CD14-positive monocyte (primary cell): ENCODE measurements around the gene MAST4. TPM values are rescaled to one million over a fixed set of nuclear protein-coding genes. Genes with fewer than 3 reads are reported as not detected.

ENCODE experiments used
- DNase-seq, 3 donors: peaks; one replicate each; pipeline ENCODE4 v3.0.0-alpha.2; 2011 to 2022
- H2AFZ ChIP-seq: 2 replicates; pipeline ENCODE4 v1.6.0; 2012; ENCODE audit warnings: mild to moderate bottlenecking, low read depth, low read length, inconsistent platforms; ENCODE audit not compliant: insufficient read depth, poor library complexity, severe bottlenecking
- H3K27ac ChIP-seq, 2 donors: 1 replicate in 1 of 2; 2 replicates in 1 of 2; pipeline ENCODE4 v1.5.1; 2012 to 2013; ENCODE audit warnings: low read length in 2 of 2, control low read depth in 1 of 2, inconsistent platforms in 1 of 2, low read depth in 1 of 2, mild to moderate bottlenecking in 1 of 2
- H3K27me3 ChIP-seq, 2 donors: one replicate each; pipeline versions ENCODE4 v1.6.0 to v1.6.1; 2011 to 2013; ENCODE audit warnings: low read length in 2 of 2; ENCODE audit not compliant: control insufficient read depth in 2 of 2, insufficient read depth in 2 of 2
- H3K36me3 ChIP-seq, 2 donors: replicated peaks in 1 of 2; 1 replicate in 1 of 2; 2 replicates in 1 of 2; pipeline versions ENCODE4 v1.5.1 to v1.6.1; 2012 to 2013; ENCODE audit warnings: low read length in 2 of 2, control low read depth in 1 of 2, inconsistent platforms in 1 of 2, mild to moderate bottlenecking in 1 of 2; ENCODE audit not compliant: insufficient read depth in 2 of 2, control insufficient read depth in 1 of 2
- H3K4me1 ChIP-seq, 2 donors: 1 replicate in 1 of 2; 2 replicates in 1 of 2; pipeline versions ENCODE4 v1.5.1 to v1.6.1; 2012 to 2013; ENCODE audit warnings: low read length in 2 of 2, control low read depth in 1 of 2, inconsistent platforms in 1 of 2, mild to moderate bottlenecking in 1 of 2, moderate library complexity in 1 of 2; ENCODE audit not compliant: insufficient read depth in 2 of 2, control insufficient read depth in 1 of 2
- H3K4me2 ChIP-seq: replicated peaks from 2 replicates; pipeline ENCODE3; 2012; ENCODE audit warnings: low read length, moderate library complexity, mild to moderate bottlenecking; ENCODE audit not compliant: poor library complexity, severe bottlenecking; ENCODE audit errors: extremely low read depth
- H3K4me3 ChIP-seq, 3 experiments: fragments of 200-600 bp in 1 of 3; sonication (generic) in 1 of 3; replicated peaks in 1 of 3; 1 replicate in 2 of 3; 2 replicates in 1 of 3; pipeline ENCODE4 v1.5.1; 2011 to 2013; ENCODE audit warnings: low read length in 3 of 3, mild to moderate bottlenecking in 3 of 3, control low read depth in 2 of 3, low read depth in 2 of 3, inconsistent platforms in 1 of 3, moderate library complexity in 1 of 3
- H3K79me2 ChIP-seq: 2 replicates; pipeline ENCODE4 v1.6.0; 2012; ENCODE audit warnings: mild to moderate bottlenecking, control low read depth, inconsistent platforms, low read length, moderate library complexity; ENCODE audit not compliant: insufficient read depth
- H3K9ac ChIP-seq: 2 replicates; pipeline ENCODE4 v1.6.0; 2017; ENCODE audit warnings: low read length, mild to moderate bottlenecking; ENCODE audit not compliant: insufficient read depth, poor library complexity, severe bottlenecking
- H3K9me3 ChIP-seq, 2 donors: replicated peaks in 1 of 2; 1 replicate in 1 of 2; 2 replicates in 1 of 2; pipeline versions ENCODE4 v1.5.1 to v1.6.1; 2012 to 2013; ENCODE audit warnings: low read length in 2 of 2, control low read depth in 1 of 2; ENCODE audit not compliant: control insufficient read depth in 1 of 2, insufficient read depth in 1 of 2
- H4K20me1 ChIP-seq: 2 replicates; pipeline ENCODE4 v1.6.0; 2012; ENCODE audit warnings: mild to moderate bottlenecking, low read length, control low read depth, moderate library complexity; ENCODE audit not compliant: insufficient read depth
- H3K27ac Mint-ChIP-seq, 7 donors: one replicate each; pipeline ENCODE4 v1.8.0; 2020; ENCODE audit warnings: mild to moderate bottlenecking in 7 of 7, mixed read lengths in 7 of 7, moderate library complexity in 6 of 7, inconsistent platforms in 2 of 7
- H3K27me3 Mint-ChIP-seq, 3 donors: one replicate each; pipeline ENCODE4 v1.8.0; 2021 to 2022; ENCODE audit warnings: low read depth in 3 of 3, mild to moderate bottlenecking in 3 of 3, mixed read lengths in 3 of 3, moderate library complexity in 3 of 3, inconsistent platforms in 1 of 3
- H3K36me3 Mint-ChIP-seq, 2 donors: one replicate each; pipeline ENCODE4 v1.8.0; 2020; ENCODE audit warnings: mixed read lengths in 2 of 2, inconsistent platforms in 1 of 2, mild to moderate bottlenecking in 1 of 2
- H3K4me1 Mint-ChIP-seq: one replicate; pipeline ENCODE4 v1.8.0; 2020; ENCODE audit warnings: mild to moderate bottlenecking, mixed read lengths
- H3K4me3 Mint-ChIP-seq, 2 donors: one replicate each; pipeline ENCODE4 v1.8.0; 2020; ENCODE audit warnings: mild to moderate bottlenecking in 2 of 2, mixed read lengths in 2 of 2, moderate library complexity in 1 of 2
- H3K9me3 Mint-ChIP-seq, 7 donors: one replicate each; pipeline ENCODE4 v1.8.0; 2020 to 2022; ENCODE audit warnings: mixed read lengths in 7 of 7, mild to moderate bottlenecking in 6 of 7, moderate library complexity in 6 of 7, inconsistent platforms in 2 of 7
- CTCF ChIP-seq: fragments of 200-600 bp; IDR thresholded peaks from one replicate; pipeline ENCODE4 v1.8.0; 2022; ENCODE audit warnings: antibody characterized with exemption, mild to moderate bottlenecking
- WGBS: methylation state at CpG from one replicate; pipeline ENCODE4 v1.1.5; 2013; ENCODE audit warnings: missing lambda C conversion rate; ENCODE audit not compliant: insufficient coverage; 5-methylcytosine and 5-hydroxymethylcytosine counted together
- intact Hi-C, 2 donors: fragments of 100-400 bp; cut with micrococcal nuclease; formaldehyde crosslinking; loops; one replicate each; pipeline versions ENCODE4 v1.15.0 to v1.15.1; 2023
- polyA plus RNA-seq, 3 donors: library from polyadenylated mRNA; depleted of rRNA in 1 of 3; unstranded in 2 of 3; stranded (reverse) in 1 of 3; fragments of 300-500 nt in 2 of 3; fragments of >200 nt in 1 of 3; fragmentation: Illumina TruSeq in 2 of 3; gene quantifications; 1 replicate in 2 of 3; 2 replicates in 1 of 3; pipeline ENCODE4 v1.2.3, GENCODE V29; 2012 to 2021

Gene MAST4
- polyA plus RNA-seq, 3 donors = 0.03 to 0.24 TPM; not detected in 1

- WGBS = no CpG with 5 or more reads among the region's 3 CpGs
- no peak overlapping the region for H3K27ac Mint-ChIP-seq
Observed at GRCh38 chr5:66777868-66778267, 181.7 kb downstream of the MAST4 start.

DNA sequence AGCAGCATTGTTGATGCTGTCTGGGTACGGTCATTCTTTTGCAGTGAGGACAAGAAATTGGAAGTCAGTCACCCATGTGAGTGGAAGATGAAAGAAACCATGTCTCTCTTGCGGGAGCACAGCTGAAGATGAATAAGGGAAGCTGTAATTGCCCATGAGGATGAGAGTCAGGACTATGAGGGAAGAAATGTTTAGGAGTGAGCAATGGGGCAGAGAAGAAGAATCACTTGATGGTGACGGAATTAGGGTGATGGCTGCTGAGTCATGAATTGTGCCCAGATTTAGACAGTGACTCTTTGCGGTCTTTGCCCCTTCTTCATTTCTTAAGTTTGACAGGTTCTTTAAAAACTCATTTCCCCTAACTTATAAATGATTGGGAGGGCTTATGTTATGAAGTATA lies 183.3 kb downstream of the MAST4 start:
- Histone ChIP-seq H3K4me3 (no peak overlapping the region), H3K27ac (no peak overlapping the region), H4K20me1 (no peaks in the 10 kb centered on the region), H3K36me3 (no peaks in the 10 kb centered on the region), H3K9ac (no peak overlapping the region), H2AFZ (no peak overlapping the region), H3K79me2 (no peaks in the 10 kb centered on the region), H3K4me1 (no peaks in the 10 kb centered on the region), H3K9me3 (no peaks in the 10 kb centered on the region), H3K4me2 (no peak overlapping the region), H3K27me3 (no peaks in the 10 kb centered on the region)
- WGBS = 100% methylated on average over 2 of the region's 4 CpGs
- TF ChIP-seq CTCF = no peak
- no peak for DNase-seq
- Mint-ChIP-seq H3K27ac (no peak overlapping the region), H3K4me3 (peak overlapping the region in 1 of 2 donors; percentile 54), H3K9me3 (peaks cover 0 to 5% (median 3%) of the 10 kb centered on the region in 7 donors), H3K4me1 (no peaks in the 10 kb centered on the region), H3K36me3 (no peaks in the 10 kb centered on the region), H3K27me3 (peaks cover 2 to 7% (median 3%) of the 10 kb centered on the region in 3 donors)
- intact Hi-C loops = no loop called here

More at GRCh38 chr5:66777868-66778267, 181.7 kb downstream of the MAST4 start:
- no peak overlapping the region for H3K4me3 Mint-ChIP-seq
- H3K9ac ChIP-seq = no peak overlapping the region
- H2AFZ ChIP-seq = no peak overlapping the region
- H3K27me3 Mint-ChIP-seq = peaks cover 2 to 7% (median 3%) of the 10 kb centered on the region in 3 donors
- H3K27me3 ChIP-seq = no peaks in the 10 kb centered on the region
- H3K9me3 ChIP-seq = no peaks in the 10 kb centered on the region
- H3K4me1 Mint-ChIP-seq = no peaks in the 10 kb centered on the region
- intact Hi-C loops = no loop called here
- no peak for DNase-seq
- no peak overlapping the region for H3K4me2 ChIP-seq
- H3K4me1 ChIP-seq = no peaks in the 10 kb centered on the region
- H3K9me3 Mint-ChIP-seq = peaks cover 0 to 5% (median 3%) of the 10 kb centered on the region in 7 donors
- H3K27ac ChIP-seq = no peak overlapping the region
- H3K36me3 ChIP-seq = no peaks in the 10 kb centered on the region
- no peak for TF ChIP-seq CTCF
- H3K4me3 ChIP-seq = no peak overlapping the region
- no peaks in the 10 kb centered on the region for H3K36me3 Mint-ChIP-seq
- no peaks in the 10 kb centered on the region for H3K79me2 ChIP-seq
- no peaks in the 10 kb centered on the region for H4K20me1 ChIP-seq
